NCI-H460 (cell line): ENCODE data around the gene ARL17A. TPM values are rescaled to one million over a fixed set of nuclear protein-coding genes. Genes with fewer than 3 reads are reported as not detected.
"Not testable (repeated sequence)": the region's sequence is repeated elsewhere in the genome, so short reads cannot be mapped to it uniquely, and the experiment has no call there.

ENCODE experiments used
- DNase-seq: peaks from one replicate; pipeline ENCODE4 v3.0.0-alpha.2; 2016; ENCODE audit warnings: low read depth; ENCODE audit errors: extremely low read depth
- small RNA-seq, 2 experiments: library from RNA; depleted of rRNA; stranded (forward); fragments of <200 nt; gene quantifications; one replicate each; pipeline ENCODE3, GENCODE V24; 2014
- total RNA-seq: library from RNA; depleted of rRNA; stranded (reverse); fragments of >200 nt; shearing (Covaris generic); gene quantifications from 2 replicates; pipeline ENCODE4 v1.2.3, GENCODE V29; 2014; rRNA removed

Gene ARL17A
- total RNA-seq, 1 experiment from 2014 or later, result 9.7 TPM

DNA sequence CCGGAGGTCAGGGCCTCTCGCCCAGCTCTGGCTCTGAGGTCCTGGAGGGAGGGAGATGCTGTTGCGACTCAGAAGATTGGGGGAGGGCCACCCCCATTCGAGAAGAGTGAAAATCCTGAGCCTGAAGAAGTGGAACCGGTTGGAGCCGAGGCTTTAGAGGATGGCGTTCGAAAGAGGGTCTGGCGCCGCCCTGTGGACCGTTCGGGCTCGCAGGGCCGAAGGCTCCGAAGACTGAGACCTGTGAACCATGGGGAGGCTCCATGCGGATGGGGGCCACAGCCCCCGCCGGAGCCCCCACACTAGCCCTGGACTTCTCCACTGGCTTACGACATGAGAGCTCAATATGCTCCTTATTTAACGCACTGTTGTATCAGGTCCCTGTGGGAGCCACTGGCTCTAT lies 20.3 kb downstream of the ARL17A start:
- DNase-seq, result not testable (repeated sequence)

DNA sequence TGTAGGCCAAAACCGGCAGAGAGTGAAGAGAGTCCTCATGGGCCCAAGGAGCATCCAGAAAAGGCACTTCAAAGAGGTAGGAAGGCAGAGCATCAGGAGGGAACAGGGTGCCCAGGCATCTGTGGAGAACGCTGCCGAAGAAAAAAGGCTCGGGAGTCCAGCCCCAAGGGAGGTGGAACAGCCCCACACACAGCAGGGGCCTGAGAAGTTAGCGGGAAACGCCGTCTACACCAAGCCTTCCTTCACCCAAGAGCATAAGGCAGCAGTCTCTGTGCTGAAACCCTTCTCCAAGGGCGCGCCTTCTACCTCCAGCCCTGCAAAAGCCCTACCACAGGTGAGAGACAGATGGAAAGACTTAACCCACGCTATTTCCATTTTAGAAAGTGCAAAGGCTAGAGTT lies 30.9 kb downstream of the ARL17A start:
- not testable (repeated sequence) for DNase-seq

DNA sequence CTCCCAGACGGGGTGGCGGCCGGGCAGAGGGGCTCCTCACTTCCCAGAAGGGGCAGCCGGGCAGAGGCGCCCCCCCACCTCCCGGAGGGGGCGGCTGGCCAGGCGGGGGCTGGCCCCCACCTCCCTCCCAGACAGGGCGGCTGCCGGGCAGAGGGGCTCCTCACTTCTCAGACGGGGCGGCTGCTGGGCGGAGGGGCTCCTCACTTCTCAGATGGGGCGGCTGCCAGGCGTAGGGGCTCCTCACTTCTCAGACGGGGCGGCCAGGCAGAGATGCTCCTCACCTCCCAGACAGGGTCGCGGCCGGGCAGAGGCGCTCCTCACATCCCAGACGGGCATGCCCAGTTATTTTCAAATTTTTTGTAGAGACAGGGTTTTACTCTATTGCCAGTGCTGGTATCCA lies 44.8 kb downstream of the ARL17A start:
- DNase-seq, result not testable (repeated sequence)

DNA sequence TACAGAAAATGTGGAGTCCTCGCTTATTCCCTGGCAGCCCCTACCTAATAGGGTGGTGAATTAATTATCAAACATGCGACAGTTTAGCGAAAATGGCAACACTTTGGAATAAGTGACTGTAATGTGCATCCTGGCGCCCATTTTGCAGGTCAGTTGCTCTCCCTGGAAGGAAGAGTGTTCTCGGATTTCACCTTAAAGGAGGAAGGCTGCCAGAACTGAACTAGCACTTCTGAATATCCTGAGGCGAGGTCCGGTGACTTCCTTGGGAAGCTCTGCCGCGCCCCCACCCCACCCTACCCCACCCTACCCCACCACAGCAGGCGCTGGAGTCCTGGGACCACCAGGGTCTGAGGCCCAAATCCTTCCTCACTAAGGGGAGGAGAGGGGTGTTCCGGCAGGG lies 67.3 kb downstream of the ARL17A start, which contains the start of gene LRRC37A2:
Gene LRRC37A2, plus strand, starts transcription at position 301 of the 400 bp plus-strand sequence. CDS start 245 bp downstream, outside the sequence.
- DNase-seq, result not testable (repeated sequence)

DNA sequence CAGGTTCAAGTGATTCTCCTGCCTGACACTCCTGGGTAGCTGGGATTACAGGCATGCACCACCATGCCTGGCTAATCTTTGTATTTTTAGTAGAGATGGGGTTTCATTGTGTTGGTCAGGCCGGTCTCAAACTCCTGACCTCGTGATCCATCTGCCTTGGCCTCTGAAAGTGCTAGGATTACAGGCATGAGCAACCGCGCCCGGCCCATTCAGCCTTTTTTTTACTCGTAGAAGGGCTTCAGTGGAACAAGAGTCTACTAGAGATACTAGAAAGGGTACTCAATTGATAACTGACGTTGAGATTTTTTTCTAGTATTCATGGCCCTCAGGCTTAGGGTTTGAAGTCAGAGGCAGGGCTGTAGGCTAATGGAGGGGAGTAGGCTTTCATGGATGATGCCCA lies 73.6 kb downstream of the ARL17A start:
- not testable (repeated sequence) for DNase-seq

DNA sequence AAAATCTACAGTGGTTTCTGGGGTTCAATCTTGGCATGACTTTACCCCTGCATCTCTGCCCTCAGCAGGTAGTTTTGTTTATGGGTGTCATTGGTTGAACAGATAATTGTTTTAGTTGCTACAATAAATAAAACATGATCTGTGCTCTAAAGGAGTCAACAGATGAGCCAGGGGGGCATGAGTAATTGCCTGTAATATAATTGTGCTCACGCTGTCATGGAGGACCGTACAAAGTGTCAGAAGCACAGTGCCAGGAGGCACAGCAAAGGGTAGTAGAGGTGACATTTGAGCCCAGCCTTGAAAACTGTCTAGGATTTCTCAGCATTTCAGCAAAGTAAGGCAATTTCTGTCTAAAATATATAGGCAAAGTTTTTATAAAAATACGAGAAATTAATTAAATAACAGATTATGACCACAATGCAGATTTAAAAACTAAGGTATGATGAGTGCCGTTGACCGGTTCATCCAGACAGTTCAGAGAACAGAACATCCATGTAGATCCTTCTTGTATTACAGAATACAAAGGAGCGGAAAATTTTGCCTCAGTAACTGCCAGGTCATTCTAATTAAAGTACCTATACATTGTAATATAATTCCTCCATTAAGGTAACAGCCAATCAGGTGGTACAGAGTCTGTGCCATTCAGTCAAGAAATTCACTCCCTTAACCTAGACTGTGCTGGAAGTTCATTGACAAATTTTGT lies 79.9 kb downstream of the ARL17A start:
- not testable (repeated sequence) for DNase-seq

DNA sequence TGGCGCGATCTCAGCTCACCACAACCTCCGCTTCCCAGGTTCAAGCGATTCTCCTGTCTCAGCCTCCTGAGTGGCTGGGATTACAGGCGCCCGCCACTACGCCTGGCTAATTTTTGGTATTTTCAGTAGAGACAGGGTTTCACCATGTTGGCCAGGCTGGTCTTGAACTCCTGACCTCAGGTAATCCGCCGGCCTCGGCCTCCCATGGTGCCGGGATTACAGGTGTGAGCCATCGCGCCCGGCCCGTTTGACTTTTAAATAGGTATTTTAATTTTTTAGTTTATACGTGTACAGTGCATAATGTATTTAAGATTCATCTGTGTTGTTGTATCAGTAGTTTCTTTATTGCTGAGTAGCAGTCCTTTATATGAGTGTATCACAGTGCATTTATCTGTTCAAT lies 87.5 kb downstream of the ARL17A start:
- DNase-seq, result not testable (repeated sequence)

DNA sequence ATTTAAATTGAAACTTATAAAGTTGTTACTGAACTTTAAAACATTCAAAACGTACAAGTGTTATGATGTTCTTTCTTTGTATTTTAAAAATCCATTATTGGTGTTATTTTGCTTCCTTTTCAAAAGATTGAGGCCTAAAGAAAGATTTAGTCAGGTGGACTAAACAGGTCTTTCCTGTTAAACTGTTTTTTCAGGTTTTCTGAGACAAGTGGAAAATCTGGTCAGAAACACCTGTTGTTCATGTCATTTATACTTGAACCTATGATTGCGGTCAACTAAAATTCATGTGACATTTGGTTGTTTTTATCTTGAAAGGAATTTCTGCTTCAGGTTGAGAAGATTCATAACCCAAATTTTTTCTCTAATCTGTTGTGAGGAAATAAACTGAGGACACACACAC lies 98.2 kb downstream of the ARL17A start:
- DNase-seq, result not testable (repeated sequence)

DNA sequence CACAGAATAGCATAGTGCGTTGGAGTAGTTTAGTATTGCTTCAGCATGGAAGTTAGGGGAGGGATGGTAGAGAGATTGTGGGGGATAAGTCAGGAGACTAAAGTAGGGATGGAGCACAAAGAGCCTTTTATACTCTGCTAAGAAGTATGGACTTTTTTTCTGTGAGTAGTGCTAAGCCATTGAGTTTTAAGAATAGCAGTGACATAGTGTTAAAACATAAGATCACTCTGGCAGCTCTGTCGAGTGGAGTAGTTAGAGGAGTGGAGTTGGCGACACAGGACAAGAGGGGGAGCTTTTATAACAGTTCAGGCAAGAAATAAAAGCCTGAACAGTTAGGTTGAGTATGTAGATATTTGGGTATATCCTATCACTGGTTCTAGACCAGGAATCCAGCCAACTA lies 100.7 kb downstream of the ARL17A start:
- not testable (repeated sequence) for DNase-seq

DNA sequence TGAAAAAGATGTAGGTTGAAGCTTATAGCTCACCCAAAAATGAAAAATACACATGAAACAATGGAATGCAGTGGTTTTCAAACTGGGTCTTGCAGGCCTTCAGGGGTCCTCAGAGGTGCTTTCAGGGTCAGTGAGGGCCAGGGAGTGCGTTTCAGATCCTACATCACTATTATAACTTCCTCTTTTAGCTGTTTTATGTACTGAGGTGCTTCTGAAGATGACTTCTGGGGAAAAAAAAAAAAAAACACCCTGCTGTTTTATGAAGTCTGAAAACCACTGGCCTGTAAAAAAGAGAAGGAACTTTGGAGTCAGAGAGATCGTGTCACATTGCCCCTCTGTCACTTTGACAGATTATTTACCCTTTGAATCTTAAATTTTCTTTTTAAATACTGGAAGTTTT lies 103.9 kb downstream of the ARL17A start:
- DNase-seq, result not testable (repeated sequence)

DNA sequence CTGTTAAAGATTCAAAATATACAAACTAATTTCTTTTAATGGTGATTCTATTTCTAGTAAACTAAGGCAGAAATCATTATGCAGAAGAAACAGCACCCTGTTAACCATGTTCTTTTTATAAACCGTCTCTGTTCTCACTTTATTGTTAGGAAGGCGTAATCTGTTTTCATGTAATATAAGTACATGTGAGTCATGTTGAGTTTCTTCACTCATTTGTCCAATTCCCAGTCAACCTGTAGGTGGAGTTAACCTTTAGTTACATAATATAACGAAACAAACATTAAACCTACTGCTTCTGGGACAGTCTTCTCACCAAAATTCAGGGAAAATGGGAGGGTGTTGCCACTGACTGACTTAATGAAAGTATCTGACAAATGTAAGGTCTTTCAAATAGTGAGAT lies 105.0 kb downstream of the ARL17A start:
- not testable (repeated sequence) for DNase-seq

DNA sequence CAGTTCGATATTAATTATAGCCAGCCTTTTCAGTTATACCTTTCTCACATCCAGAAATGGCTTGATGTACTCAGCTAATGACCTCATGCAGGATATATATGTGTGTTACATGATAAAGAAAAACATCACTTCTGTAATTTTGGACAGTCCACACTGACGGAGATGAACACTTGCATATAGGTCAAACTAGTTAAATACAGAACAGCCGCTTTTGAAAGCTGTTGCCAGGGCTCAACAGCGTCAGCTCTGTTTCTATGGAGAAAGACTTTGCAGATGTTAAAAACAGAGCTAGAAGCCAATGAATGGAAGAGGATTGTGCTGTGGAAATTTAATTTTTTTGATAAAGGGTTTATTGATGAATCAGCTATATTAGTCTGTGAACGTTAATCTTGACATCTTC lies 111.9 kb downstream of the ARL17A start:
- DNase-seq, result not testable (repeated sequence)

Small RNA genes within 50 kb of the gene (small RNA-seq; reads per million reads assigned to genes)
- gene RN7SL199P, result 0 reads per million in 2 experiments

Other genes starting within 250 kb of the ARL17A start
- 5.9 and 9.8 TPM in 2 replicates for gene ARL17B, start 217.9 kb downstream of the ARL17A start, total RNA-seq
- gene LRRC37A2, start 67.2 kb downstream of the ARL17A start, total RNA-seq, result 4.0 and 4.1 TPM in 2 replicates
- 20.9 and 24.2 TPM in 2 replicates for gene NSF, start 11.0 kb upstream of the ARL17A start, total RNA-seq
- 5.8 and 7.0 TPM in 2 replicates for gene WNT3, start 239.0 kb upstream of the ARL17A start, total RNA-seq